ENCODE data around the gene FBXO48. TPM values are rescaled to one million over a fixed set of nuclear protein-coding genes. Genes with fewer than 3 reads are reported as not detected.

Gene FBXO48
- total and polyA plus RNA-seq, 2 of the 8 experiments (the other 6 are each of a cell fraction or from before 2014, with no cell fraction given) = 1.1 to 1.5 TPM

- peak in 2 of 3 experiments; percentile 57 to 64; a peak in 3 of 4 replicates for TF ChIP-seq CTCF (IDR thresholded peaks at IDR 0.05; ENCODE audit: control extremely low read depth in 1 of 3, insufficient read depth in 1 of 3, low read depth in 1 of 3, low read length in 3 of 3)
- TF ChIP-seq YY1 (IDR thresholded peaks at IDR 0.05; ENCODE audit: low read depth, low read length) = no peak
- TF ChIP-seq CEBPB (IDR thresholded peaks at IDR 0.05; ENCODE audit: low read depth, low read length) = no peak
Measured at GRCh38 chr2:68463287-68463877, 3.7 kb downstream of the FBXO48 start (continued).
